ENCODE data around the gene SLC2A8.

The SLC2A8 gene

GRCh38 chr9:127392166-127392565 is 4.8 kb upstream of the SLC2A8 start:
- WGBS, 2 experiments, result 92% methylated on average over 5 of the region's 5 CpGs
- Histone ChIP-seq H3K4me1 (ENCODE audit: control insufficient read depth, insufficient read depth, low read length) (no peaks in the 10 kb centered on the region), H3K27me3 (ENCODE audit: control insufficient read depth, insufficient read depth, low read length, poor library complexity, severe bottlenecking) (peaks cover 16% of the 10 kb centered on the region), H3K36me3 (ENCODE audit: control insufficient read depth, insufficient read depth, low read length) (no peaks in the 10 kb centered on the region), H3K9me3 (ENCODE audit: control insufficient read depth, low read length) (no peaks in the 10 kb centered on the region), H3K27ac (ENCODE audit: insufficient read depth, low read depth, low read length, poor library complexity, severe bottlenecking) (no peak overlapping the region), H3K4me3 (ENCODE audit: insufficient read depth, low read depth, low read length) (no peak overlapping the region)

- peaks cover 21% of the 10 kb centered on the region for H3K27me3 ChIP-seq (ENCODE audit: control insufficient read depth, insufficient read depth, low read length, poor library complexity, severe bottlenecking)
- 92 to 98% methylated on average over 5 of the region's 5 CpGs for WGBS, 2 experiments
- no peak overlapping the region for H3K4me3 ChIP-seq (ENCODE audit: insufficient read depth, low read depth, low read length)
- no peaks in the 10 kb centered on the region for H3K4me1 ChIP-seq (ENCODE audit: control insufficient read depth, insufficient read depth, low read length)
- no peaks in the 10 kb centered on the region for H3K36me3 ChIP-seq (ENCODE audit: control insufficient read depth, insufficient read depth, low read length)
- H3K9me3 ChIP-seq (ENCODE audit: control insufficient read depth, low read length), result no peaks in the 10 kb centered on the region
- no peak overlapping the region for H3K27ac ChIP-seq (ENCODE audit: insufficient read depth, low read depth, low read length, poor library complexity, severe bottlenecking)
These were observed 4.0 kb upstream of the SLC2A8 start for GRCh38 chr9:127392976-127393375.

- WGBS, 2 experiments, result 92 to 96% methylated on average over 2 of the region's 2 CpGs
- Histone ChIP-seq H3K27ac (ENCODE audit: insufficient read depth, low read depth, low read length, poor library complexity, severe bottlenecking) (no peak overlapping the region), H3K27me3 (ENCODE audit: control insufficient read depth, insufficient read depth, low read length, poor library complexity, severe bottlenecking) (peaks cover 25% of the 10 kb centered on the region)
These were observed 3.3 kb upstream of the SLC2A8 start for GRCh38 chr9:127393645-127394044.

GRCh38 chr9:127395497-127396252 is 1.3 kb upstream of the SLC2A8 start:
- no peaks in the 10 kb centered on the region for H3K36me3 ChIP-seq (ENCODE audit: control insufficient read depth, insufficient read depth, low read length)
- no peaks in the 10 kb centered on the region for H3K4me1 ChIP-seq (ENCODE audit: control insufficient read depth, insufficient read depth, low read length)
- no peaks in the 10 kb centered on the region for H3K9me3 ChIP-seq (ENCODE audit: control insufficient read depth, low read length)
- 90 to 92% methylated on average over 7 of the region's 7 CpGs for WGBS, 2 experiments
- H3K27ac ChIP-seq (ENCODE audit: insufficient read depth, low read depth, low read length, poor library complexity, severe bottlenecking), result no peak overlapping the region
- peaks cover 25% of the 10 kb centered on the region for H3K27me3 ChIP-seq (ENCODE audit: control insufficient read depth, insufficient read depth, low read length, poor library complexity, severe bottlenecking)
- peak overlapping the region; percentile 52 for H3K4me3 ChIP-seq (ENCODE audit: insufficient read depth, low read depth, low read length)

More at GRCh38 chr9:127393645-127394044, 3.3 kb upstream of the SLC2A8 start:
- Histone ChIP-seq H3K4me1 (ENCODE audit: control insufficient read depth, insufficient read depth, low read length) (no peaks in the 10 kb centered on the region), H3K36me3 (ENCODE audit: control insufficient read depth, insufficient read depth, low read length) (no peaks in the 10 kb centered on the region), H3K4me3 (ENCODE audit: insufficient read depth, low read depth, low read length) (no peak overlapping the region), H3K9me3 (ENCODE audit: control insufficient read depth, low read length) (no peaks in the 10 kb centered on the region)

GRCh38 chr9:127396253-127396807 is 639 bp upstream of the SLC2A8 start:
- no peaks in the 10 kb centered on the region for H3K36me3 ChIP-seq (ENCODE audit: control insufficient read depth, insufficient read depth, low read length)
- no peaks in the 10 kb centered on the region for H3K9me3 ChIP-seq (ENCODE audit: control insufficient read depth, low read length)
- 7% methylated on average over 27 of the region's 27 CpGs for WGBS, 2 experiments
- no peaks in the 10 kb centered on the region for H3K4me1 ChIP-seq (ENCODE audit: control insufficient read depth, insufficient read depth, low read length)
- peaks cover 25% of the 10 kb centered on the region for H3K27me3 ChIP-seq (ENCODE audit: control insufficient read depth, insufficient read depth, low read length, poor library complexity, severe bottlenecking)
- no peak overlapping the region for H3K27ac ChIP-seq (ENCODE audit: insufficient read depth, low read depth, low read length, poor library complexity, severe bottlenecking)
- H3K4me3 ChIP-seq (ENCODE audit: insufficient read depth, low read depth, low read length), result peak overlapping the region; percentile 52

- no peaks in the 10 kb centered on the region for H3K9me3 ChIP-seq (ENCODE audit: control insufficient read depth, low read length)
- no peaks in the 10 kb centered on the region for H3K4me1 ChIP-seq (ENCODE audit: control insufficient read depth, insufficient read depth, low read length)
- H3K27ac ChIP-seq (ENCODE audit: insufficient read depth, low read depth, low read length, poor library complexity, severe bottlenecking), result no peak overlapping the region
- peaks cover 25% of the 10 kb centered on the region for H3K27me3 ChIP-seq (ENCODE audit: control insufficient read depth, insufficient read depth, low read length, poor library complexity, severe bottlenecking)
- 1% methylated on average over 48 to 55 of the region's 55 CpGs for WGBS, 2 experiments
- no peaks in the 10 kb centered on the region for H3K36me3 ChIP-seq (ENCODE audit: control insufficient read depth, insufficient read depth, low read length)
- peak overlapping the region; percentile 55 for H3K4me3 ChIP-seq (ENCODE audit: insufficient read depth, low read depth, low read length)
These were observed 791 bp downstream of the SLC2A8 start for GRCh38 chr9:127397646-127398274.

GRCh38 chr9:127398275-127398647 is 1.3 kb downstream of the SLC2A8 start:
- H3K27ac ChIP-seq (ENCODE audit: insufficient read depth, low read depth, low read length, poor library complexity, severe bottlenecking), result no peak overlapping the region
- H3K4me1 ChIP-seq (ENCODE audit: control insufficient read depth, insufficient read depth, low read length), result no peaks in the 10 kb centered on the region
- WGBS, 2 experiments, result 55 to 59% methylated on average over 5 of the region's 5 CpGs
- no peaks in the 10 kb centered on the region for H3K9me3 ChIP-seq (ENCODE audit: control insufficient read depth, low read length)
- peak overlapping the region; percentile 55 for H3K4me3 ChIP-seq (ENCODE audit: insufficient read depth, low read depth, low read length)
- H3K36me3 ChIP-seq (ENCODE audit: control insufficient read depth, insufficient read depth, low read length), result peaks cover under 1% of the 10 kb centered on the region
- peaks cover 25% of the 10 kb centered on the region for H3K27me3 ChIP-seq (ENCODE audit: control insufficient read depth, insufficient read depth, low read length, poor library complexity, severe bottlenecking)

GRCh38 chr9:127398715-127399400 is 1.9 kb downstream of the SLC2A8 start:
- Histone ChIP-seq H3K27ac (ENCODE audit: insufficient read depth, low read depth, low read length, poor library complexity, severe bottlenecking) (no peak overlapping the region), H3K9me3 (ENCODE audit: control insufficient read depth, low read length) (no peaks in the 10 kb centered on the region), H3K27me3 (ENCODE audit: control insufficient read depth, insufficient read depth, low read length, poor library complexity, severe bottlenecking) (peaks cover 25% of the 10 kb centered on the region), H3K4me3 (ENCODE audit: insufficient read depth, low read depth, low read length) (no peak overlapping the region), H3K36me3 (ENCODE audit: control insufficient read depth, insufficient read depth, low read length) (peaks cover 7% of the 10 kb centered on the region), H3K4me1 (ENCODE audit: control insufficient read depth, insufficient read depth, low read length) (no peaks in the 10 kb centered on the region)
- WGBS, 2 experiments, result 95 to 96% methylated on average over 13 of the region's 13 CpGs

- H3K36me3 ChIP-seq (ENCODE audit: control insufficient read depth, insufficient read depth, low read length), result peaks cover 11% of the 10 kb centered on the region
- no peaks in the 10 kb centered on the region for H3K9me3 ChIP-seq (ENCODE audit: control insufficient read depth, low read length)
- no peak overlapping the region for H3K4me3 ChIP-seq (ENCODE audit: insufficient read depth, low read depth, low read length)
- WGBS, 2 experiments, result 92 to 95% methylated on average over 14 of the region's 14 CpGs
- peaks cover 25% of the 10 kb centered on the region for H3K27me3 ChIP-seq (ENCODE audit: control insufficient read depth, insufficient read depth, low read length, poor library complexity, severe bottlenecking)
- no peaks in the 10 kb centered on the region for H3K4me1 ChIP-seq (ENCODE audit: control insufficient read depth, insufficient read depth, low read length)
- no peak overlapping the region for H3K27ac ChIP-seq (ENCODE audit: insufficient read depth, low read depth, low read length, poor library complexity, severe bottlenecking)
These were observed 2.8 kb downstream of the SLC2A8 start for GRCh38 chr9:127399736-127400269.
